Ascending aorta (tissue), 2 donors: Measurements from ENCODE around the gene HYAL2. TPM values are rescaled to one million over a fixed set of nuclear protein-coding genes. Genes with fewer than 3 reads are reported as not detected.
A peak's percentile ranks its signal among the peaks of the same experiment; 100 is the strongest.

Experiments
- DNase-seq, 2 donors: peaks; one replicate each; pipeline ENCODE4 v3.0.0-alpha.2; 2019; ENCODE audit warnings: low spot score in 2 of 2
- H3K27ac ChIP-seq, 2 donors: fragments of 200-600 bp; sonication (generic); one replicate each; pipeline ENCODE4 v1.5.1; 2016 to 2017; ENCODE audit warnings: mild to moderate bottlenecking in 1 of 2
- H3K27me3 ChIP-seq: fragments of 200-600 bp; sonication (generic); one replicate; pipeline ENCODE4 v1.5.1; 2017
- H3K36me3 ChIP-seq, 2 donors: fragments of 200-600 bp; sonication (generic); one replicate each; pipeline ENCODE4 v1.5.1; 2016
- H3K4me1 ChIP-seq, 2 donors: fragments of 200-600 bp; sonication (generic); one replicate each; pipeline ENCODE4 v1.5.1; 2016 to 2017; ENCODE audit warnings: mild to moderate bottlenecking in 1 of 2
- H3K4me3 ChIP-seq, 2 donors: fragments of 200-600 bp; sonication (generic); one replicate each; pipeline ENCODE4 v1.5.1; 2016 to 2017; ENCODE audit warnings: mild to moderate bottlenecking in 1 of 2
- H3K9me3 ChIP-seq, 2 donors: fragments of 200-600 bp; sonication (generic); one replicate each; pipeline ENCODE4 v1.5.1; 2016
- CTCF ChIP-seq, 3 experiments: fragments of 200-600 bp in 2 of 3; fragments of 450-650 bp in 1 of 3; sonication (generic) in 2 of 3; IDR thresholded peaks; one replicate each; pipeline ENCODE4 v1.5.1; 2016 to 2019; ENCODE audit warnings: antibody characterized with exemption in 3 of 3, mild to moderate bottlenecking in 1 of 3, moderate library complexity in 1 of 3
- intact Hi-C: fragments of 100-400 bp; cut with DNase I; formaldehyde crosslinking; loops from one replicate; pipeline ENCODE4 v1.15.1; 2023
- total RNA-seq: library from RNA; depleted of rRNA; stranded (reverse); fragments of >200 nt; gene quantifications from one replicate; pipeline ENCODE4 v1.1.0, GENCODE V29; 2016

HYAL2 gene
- total RNA-seq, 1 donor from 2014 or later: 449 TPM

GRCh38 chr3:50304601-50305000 lies 17.9 kb downstream of the HYAL2 start:
- no peaks in the 10 kb centered on the region for H3K27me3 ChIP-seq
- no peaks in the 10 kb centered on the region for H3K9me3 ChIP-seq
- intact Hi-C loops: no loop called here
- no peak for TF ChIP-seq CTCF (IDR thresholded peaks at IDR 0.05)
- DNase-seq: no peak
- peaks cover 7 to 8% of the 10 kb centered on the region in 2 donors for H3K4me1 ChIP-seq
- H3K27ac ChIP-seq: no peak overlapping the region
- no peaks in the 10 kb centered on the region for H3K36me3 ChIP-seq
- H3K4me3 ChIP-seq: no peak overlapping the region

DNA sequence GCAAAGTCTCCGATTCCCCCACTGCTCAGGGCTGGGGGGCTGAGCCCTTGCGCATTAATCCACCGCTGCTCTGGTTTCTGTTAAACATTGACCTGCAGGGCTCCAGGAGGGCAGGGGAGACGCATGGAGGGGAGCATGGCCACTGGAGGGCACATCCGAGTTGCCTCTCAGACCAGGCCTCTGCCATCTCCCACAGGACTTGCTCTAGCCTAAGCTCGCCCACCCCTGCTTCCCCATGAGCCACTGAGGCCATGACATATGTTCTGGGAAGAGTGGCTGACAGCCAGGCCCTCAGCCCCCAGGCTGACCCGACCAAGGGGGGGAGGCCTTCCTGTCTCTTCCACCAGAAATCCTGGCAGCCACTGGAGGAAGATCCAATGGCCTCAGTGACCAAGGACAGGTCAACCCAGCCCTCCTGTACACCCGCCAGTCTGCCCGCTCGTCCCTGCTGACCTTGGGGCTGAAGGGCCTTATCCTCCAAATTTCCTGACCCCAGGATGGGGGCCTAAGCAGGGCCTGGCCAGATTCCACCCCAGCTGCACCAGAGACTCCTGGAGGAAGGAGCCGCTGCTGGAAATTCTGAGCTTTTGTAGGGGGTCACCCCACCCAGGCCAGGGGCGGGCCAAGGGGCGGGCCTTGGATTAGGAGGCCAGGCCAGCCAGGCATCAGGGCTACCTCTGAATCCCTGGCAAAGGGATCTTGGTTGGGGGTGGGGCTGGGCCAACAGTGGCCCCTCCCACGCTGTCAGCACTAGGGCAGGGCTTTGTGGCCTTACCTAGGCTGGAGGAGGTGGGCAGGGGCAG lies 19.3 kb downstream of the HYAL2 start, which contains the start of gene HYAL1:
TSS of gene HYAL1 (minus strand) at position 562 of the 803 bp plus-strand sequence. CDS start 618 bp downstream, outside the sequence.
- no peaks in the 10 kb centered on the region for H3K36me3 ChIP-seq
- H3K4me3 ChIP-seq: peak within 1 kb of the TSS; percentile 17 to 33
- H3K27ac ChIP-seq: peak within 1 kb of the TSS; percentile 17 to 38
- intact Hi-C loops: no loop called here
- no peak for DNase-seq
- no peak for TF ChIP-seq CTCF (IDR thresholded peaks at IDR 0.05)
- H3K27me3 ChIP-seq: no peaks in the 10 kb centered on the region
- no peaks in the 10 kb centered on the region for H3K9me3 ChIP-seq
- peaks cover 13 to 16% of the 10 kb centered on the region in 2 donors for H3K4me1 ChIP-seq

DNA sequence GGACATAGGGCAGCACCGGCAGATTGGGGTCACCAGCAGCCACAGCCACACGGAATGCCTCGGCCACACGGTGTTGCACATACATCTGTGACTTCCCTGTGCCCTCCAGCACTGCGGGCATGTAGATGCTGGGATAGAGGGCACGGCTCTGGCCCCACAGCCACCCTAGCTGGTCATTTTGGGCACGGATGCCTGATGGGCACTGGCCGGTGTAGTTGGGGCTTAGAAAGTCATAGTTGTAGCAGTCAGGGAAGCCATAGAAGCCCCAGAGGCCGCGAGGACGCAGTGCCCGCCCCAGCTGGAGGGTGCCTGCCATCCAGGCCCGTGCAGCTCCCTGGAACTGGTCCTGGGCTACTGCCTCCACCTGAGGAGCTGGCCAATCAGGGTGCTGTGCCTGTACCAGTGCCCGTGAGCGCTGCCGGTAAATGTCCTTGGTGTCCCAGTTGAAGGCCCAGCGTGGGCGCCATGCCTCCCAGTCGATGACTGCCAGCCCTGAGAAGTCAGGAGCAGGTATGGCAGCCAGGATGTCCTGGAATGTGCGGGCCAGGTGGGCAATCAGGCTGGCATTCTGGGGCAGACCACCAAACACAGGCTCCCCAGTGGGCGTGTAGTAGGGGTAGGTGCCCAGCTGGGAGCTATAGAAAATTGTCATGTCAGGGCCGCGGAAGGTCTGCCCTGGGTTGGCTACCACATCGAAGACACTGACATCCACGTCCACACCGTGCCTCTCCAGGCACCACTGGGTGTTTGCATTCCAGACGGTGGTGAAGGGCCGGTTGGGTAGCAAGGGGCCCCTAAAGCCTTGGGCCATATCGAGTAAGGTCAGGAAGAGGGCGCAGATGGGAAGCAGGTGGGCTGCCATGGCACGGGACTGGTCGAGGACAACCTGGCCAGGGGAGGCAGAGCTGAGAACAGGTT lies 20.2 kb downstream of the HYAL2 start:
- Histone ChIP-seq H3K36me3 (no peaks in the 10 kb centered on the region), H3K4me3 (peak overlapping the region in 1 of 2 donors; percentile 17), H3K9me3 (no peaks in the 10 kb centered on the region), H3K27me3 (no peaks in the 10 kb centered on the region), H3K4me1 (peaks cover 13 to 19% of the 10 kb centered on the region in 2 donors), H3K27ac (peak overlapping the region in 1 of 2 donors; percentile 38)
- no peak for TF ChIP-seq CTCF (IDR thresholded peaks at IDR 0.05)
- intact Hi-C loops: no loop called here
- DNase-seq: no peak

- peaks cover 0 to 10% of the 10 kb centered on the region in 2 donors for H3K36me3 ChIP-seq
- peak overlapping the region; percentile 77 to 78 for H3K27ac ChIP-seq
- DNase-seq: no peak
- no peaks in the 10 kb centered on the region for H3K27me3 ChIP-seq
- peak overlapping the region in 1 of 2 donors; percentile 89 for H3K4me3 ChIP-seq
- H3K4me1 ChIP-seq: peaks cover 13 to 19% of the 10 kb centered on the region in 2 donors
- intact Hi-C loops: no loop called here
- no peak for TF ChIP-seq CTCF (IDR thresholded peaks at IDR 0.05)
- no peaks in the 10 kb centered on the region for H3K9me3 ChIP-seq
Measured at GRCh38 chr3:50300681-50301254, 21.8 kb downstream of the HYAL2 start.

DNA sequence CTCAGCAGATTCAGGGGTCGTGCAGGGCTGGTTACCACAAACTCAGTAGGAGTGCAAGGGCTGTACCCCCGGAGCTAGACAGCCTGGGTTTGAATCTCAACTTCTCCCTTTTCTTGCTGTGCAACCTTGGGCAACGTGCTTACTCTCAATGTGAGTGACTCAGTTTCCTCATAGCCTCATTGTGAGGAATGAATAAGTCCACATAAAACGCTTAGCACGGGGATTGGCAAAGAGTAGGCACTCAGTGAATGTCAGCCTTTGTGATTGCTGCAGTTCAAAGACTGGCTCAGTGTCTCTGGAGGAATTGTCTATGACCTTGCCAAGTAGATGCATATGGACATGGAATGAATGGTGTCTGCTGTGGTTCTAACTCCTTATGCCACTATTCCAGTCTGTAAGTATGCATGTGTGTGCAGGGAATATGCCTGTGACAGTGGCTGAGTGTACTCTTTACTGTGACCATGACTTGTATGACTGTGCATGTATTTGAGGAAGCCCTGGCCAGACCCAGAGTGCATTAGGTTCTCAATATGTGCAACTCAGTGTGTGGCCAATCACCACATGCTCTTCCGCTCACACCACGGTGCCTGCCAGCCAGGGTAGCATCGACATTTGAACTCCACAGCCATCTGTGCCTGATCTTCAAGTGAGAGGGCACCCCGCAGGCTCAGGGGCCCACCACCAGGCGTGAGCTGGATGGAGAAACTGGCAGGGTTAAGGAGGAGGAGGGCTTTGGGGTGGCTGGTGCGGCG lies 22.4 kb downstream of the HYAL2 start:
- no peak for TF ChIP-seq CTCF (IDR thresholded peaks at IDR 0.05)
- Histone ChIP-seq H3K4me1 (peaks cover 13 to 19% of the 10 kb centered on the region in 2 donors), H3K27ac (peak overlapping the region; percentile 77 to 78), H3K9me3 (no peaks in the 10 kb centered on the region), H3K36me3 (peaks cover 0 to 10% of the 10 kb centered on the region in 2 donors), H3K4me3 (peak overlapping the region; percentile 43 to 89), H3K27me3 (no peaks in the 10 kb centered on the region)
- intact Hi-C loops: loop anchor here (1.0 to 2.0 kb wide), 2 partner anchors 21 to 35 kb away; no protein-coding TSS in a partner anchor
- DNase-seq: no peak
